PC-9 (cell line): ENCODE data around the gene ERBB4. TPM values are rescaled to one million over a fixed set of nuclear protein-coding genes. Genes with fewer than 3 reads are reported as not detected.

Source experiments
- BruUV-seq: library from RNA; stranded (reverse); fragments of 400-500 nt; replicated peaks from 2 replicates; lab custom pipeline; 2021; lab: Mats Ljungman, UMichigan
- CTCF ChIA-PET: fragments of 300-600 bp; sonication (Branson Sonifier 250); formaldehyde crosslinking; loops from one replicate; lab custom pipeline; 2022; ENCODE audit warnings: antibody characterized with exemption; lab: Charles Lee
- POLR2A ChIA-PET: fragments of 300-600 bp; sonication (Branson Sonifier 250); formaldehyde crosslinking; loops from one replicate; lab custom pipeline; 2022; ENCODE audit warnings: antibody characterized with exemption; ENCODE audit not compliant: unreplicated experiment; lab: Charles Lee
- DNase-seq, 2 experiments: peaks; one replicate each; pipeline versions ENCODE4 v3.0.0 to v3.0.0-alpha.2; 2015 to 2022; ENCODE audit warnings: mixed read lengths in 1 of 2
- H2AFZ ChIP-seq: fragments of 200-600 bp; sonication (generic); 2 replicates; pipeline ENCODE4 v1.8.1; 2017; ENCODE audit warnings: antibody characterized with exemption
- H3F3A ChIP-seq: fragments of 200-600 bp; sonication (generic); 2 replicates; pipeline ENCODE4 v1.8.1; 2017; ENCODE audit warnings: antibody characterized with exemption, mild to moderate bottlenecking, low read depth; ENCODE audit not compliant: insufficient read depth
- H3K27ac ChIP-seq: fragments of 200-600 bp; sonication (generic); 2 replicates; pipeline ENCODE4 v1.6.1; 2016; ENCODE audit warnings: mixed run types
- H3K27me3 ChIP-seq: fragments of 200-600 bp; sonication (generic); 2 replicates; pipeline ENCODE4 v1.6.1; 2016; ENCODE audit warnings: low read depth, mixed run types; ENCODE audit not compliant: insufficient read depth
- H3K36me3 ChIP-seq: fragments of 200-600 bp; sonication (generic); 2 replicates; pipeline ENCODE4 v1.6.1; 2016; ENCODE audit warnings: low read depth, mixed run types
- H3K4me1 ChIP-seq: fragments of 200-600 bp; sonication (generic); replicated peaks from 2 replicates; pipeline ENCODE4 v1.6.1; 2016; ENCODE audit warnings: mixed run types; ENCODE audit not compliant: insufficient read depth
- H3K4me2 ChIP-seq: fragments of 200-600 bp; sonication (generic); 2 replicates; pipeline ENCODE4 v1.6.1; 2017; ENCODE audit warnings: mixed run types
- H3K4me3 ChIP-seq: fragments of 200-600 bp; sonication (generic); 2 replicates; pipeline ENCODE4 v1.6.1; 2016; ENCODE audit warnings: mixed run types
- H3K79me2 ChIP-seq: fragments of 200-600 bp; sonication (generic); 2 replicates; pipeline ENCODE4 v1.6.1; 2017; ENCODE audit warnings: low read depth, mixed run types
- H3K9me2 ChIP-seq: fragments of 200-600 bp; sonication (generic); 2 replicates; pipeline ENCODE4 v1.8.1; 2017; ENCODE audit warnings: mild to moderate bottlenecking; ENCODE audit not compliant: insufficient read depth
- H3K9me3 ChIP-seq: fragments of 200-600 bp; sonication (generic); 2 replicates; pipeline ENCODE4 v1.8.1; 2016; ENCODE audit warnings: low read depth; ENCODE audit not compliant: insufficient read depth
- H4K20me1 ChIP-seq: fragments of 200-600 bp; sonication (generic); 2 replicates; pipeline ENCODE4 v1.8.1; 2017; ENCODE audit not compliant: insufficient read depth
- CTCF ChIP-seq: fragments of 200-600 bp; sonication (generic); conservative IDR thresholded peaks from 2 replicates; pipeline ENCODE4 v1.6.1; 2017; ENCODE audit warnings: mixed run types, antibody characterized with exemption, mild to moderate bottlenecking, moderate library complexity
- EZH2 ChIP-seq: fragments of 200-600 bp; sonication (generic); IDR thresholded peaks from 2 replicates; pipeline ENCODE4 v1.8.0; 2017; ENCODE audit warnings: antibody characterized with exemption, low read depth
- intact Hi-C: fragments of 100-400 bp; cut with micrococcal nuclease; formaldehyde crosslinking; loops from one replicate; pipeline ENCODE4 v1.10.0; 2022; ENCODE audit not compliant: unreplicated experiment
- total RNA-seq: library from RNA; stranded (reverse); gene quantifications from 2 replicates; pipeline ENCODE4 v1.2.3, GENCODE V29; 2021

The ERBB4 gene
- total RNA-seq, 1 experiment from 2014 or later, result not detected

GRCh38 chr2:211449819-211450218 lies 1088.8 kb downstream of the ERBB4 start:
- H4K20me1 ChIP-seq, result no peaks in the 10 kb centered on the region
- no peak overlapping the region for H3K4me2 ChIP-seq
- H3K27me3 ChIP-seq, result no peaks in the 10 kb centered on the region
- BruUV-seq, result no TSS peak
- H3K79me2 ChIP-seq, result no peaks in the 10 kb centered on the region
- H3K9me3 ChIP-seq, result no peaks in the 10 kb centered on the region
- H3K36me3 ChIP-seq, result no peaks in the 10 kb centered on the region
- no peaks in the 10 kb centered on the region for H3F3A ChIP-seq
- no peaks in the 10 kb centered on the region for H3K9me2 ChIP-seq
- ChIA-PET CTCF (no interaction called here), POLR2A (no interaction called here)
- DNase-seq, result no peak
- H3K4me1 ChIP-seq, result no peaks in the 10 kb centered on the region
- no peak overlapping the region for H3K27ac ChIP-seq
- H2AFZ ChIP-seq, result no peak overlapping the region
- TF ChIP-seq CTCF, result no peak
- no peak for TF ChIP-seq EZH2
- intact Hi-C loops, result no loop called here
- H3K4me3 ChIP-seq, result no peak overlapping the region

- Histone ChIP-seq H3K4me3 (no peak overlapping the region), H2AFZ (no peak overlapping the region), H3F3A (no peaks in the 10 kb centered on the region), H4K20me1 (no peaks in the 10 kb centered on the region), H3K4me2 (no peak overlapping the region), H3K36me3 (no peaks in the 10 kb centered on the region), H3K27me3 (no peaks in the 10 kb centered on the region), H3K27ac (no peak overlapping the region), H3K9me3 (no peaks in the 10 kb centered on the region), H3K4me1 (no peaks in the 10 kb centered on the region), H3K79me2 (no peaks in the 10 kb centered on the region), H3K9me2 (no peaks in the 10 kb centered on the region)
- no peak for TF ChIP-seq EZH2
- TF ChIP-seq CTCF, result no peak
- DNase-seq, result no peak
- no TSS peak for BruUV-seq
- CTCF ChIA-PET, result no interaction called here
- intact Hi-C loops, result no loop called here
- POLR2A ChIA-PET, result no interaction called here
Observed at GRCh38 chr2:211447548-211447947, 1091.1 kb downstream of the ERBB4 start.

- intact Hi-C loops, result no loop called here
- H2AFZ ChIP-seq, result no peak overlapping the region
- no peaks in the 10 kb centered on the region for H3K9me2 ChIP-seq
- ChIA-PET CTCF (no interaction called here), POLR2A (no interaction called here)
- no peak overlapping the region for H3K27ac ChIP-seq
- H3K36me3 ChIP-seq, result no peaks in the 10 kb centered on the region
- TF ChIP-seq EZH2, result no peak
- TF ChIP-seq CTCF, result no peak
- H3K4me1 ChIP-seq, result no peaks in the 10 kb centered on the region
- no peaks in the 10 kb centered on the region for H3K27me3 ChIP-seq
- H3K9me3 ChIP-seq, result no peaks in the 10 kb centered on the region
- DNase-seq, result no peak
- no peak overlapping the region for H3K4me3 ChIP-seq
- H3F3A ChIP-seq, result no peaks in the 10 kb centered on the region
- BruUV-seq, result no TSS peak
- no peaks in the 10 kb centered on the region for H4K20me1 ChIP-seq
- no peaks in the 10 kb centered on the region for H3K79me2 ChIP-seq
- no peak overlapping the region for H3K4me2 ChIP-seq
Observed at GRCh38 chr2:211440107-211440506, 1098.5 kb downstream of the ERBB4 start.
